SU-DHL-6 (cell line): ENCODE results near the gene KLHL40.

ENCODE experiments used
- H2AFZ ChIP-seq: fragments of 200-600 bp; sonication (generic); 2 replicates; pipeline ENCODE4 v1.6.1; 2014; ENCODE audit warnings: low read depth, mild to moderate bottlenecking, moderate library complexity, mixed read lengths, antibody characterized with exemption, low read length; ENCODE audit not compliant: severe bottlenecking
- H3F3A ChIP-seq: fragments of 200-600 bp; shearing (Covaris generic); 2 replicates; pipeline ENCODE4 v1.6.0; 2016; ENCODE audit warnings: antibody characterized with exemption, mild to moderate bottlenecking; ENCODE audit not compliant: insufficient read depth
- H3K27ac ChIP-seq: fragments of 200-600 bp; sonication (generic); 2 replicates; pipeline ENCODE4 v1.5.1; 2016; ENCODE audit warnings: low read depth, mild to moderate bottlenecking, low read length, moderate library complexity, mixed read lengths
- H3K27me3 ChIP-seq: fragments of 200-600 bp; sonication (generic), shearing (Covaris generic); 2 replicates; pipeline ENCODE4 v1.6.0; 2014; ENCODE audit warnings: mild to moderate bottlenecking, low read length
- H3K36me3 ChIP-seq: fragments of 200-600 bp; sonication (generic); 2 replicates; pipeline ENCODE4 v1.6.1; 2014; ENCODE audit warnings: mild to moderate bottlenecking, low read length, mixed read lengths
- H3K4me2 ChIP-seq: fragments of 300-600, 200-600 bp; shearing (Covaris generic), sonication (generic); 2 replicates; pipeline ENCODE4 v1.6.0; 2014; ENCODE audit warnings: low read length, low read depth, mild to moderate bottlenecking; ENCODE audit not compliant: poor library complexity, severe bottlenecking
- H3K4me3 ChIP-seq: fragments of 200-600 bp; sonication (generic); 2 replicates; pipeline ENCODE4 v1.5.1; 2014; ENCODE audit warnings: antibody characterized with exemption, low read length, mild to moderate bottlenecking, mixed read lengths; ENCODE audit not compliant: insufficient read depth, poor library complexity, severe bottlenecking
- H3K79me2 ChIP-seq: fragments of 200-600 bp; sonication (generic); 2 replicates; pipeline ENCODE4 v1.6.1; 2014; ENCODE audit warnings: mild to moderate bottlenecking, low read length, moderate library complexity; ENCODE audit not compliant: insufficient read depth
- H3K9ac ChIP-seq: fragments of 200-600 bp; sonication (generic); 2 replicates; pipeline ENCODE4 v1.7.0; 2014; ENCODE audit warnings: mild to moderate bottlenecking, low read length
- H3K9me2 ChIP-seq: fragments of 200-600 bp; sonication (generic); replicated peaks from 2 replicates; pipeline ENCODE4 v1.6.1; 2014; ENCODE audit warnings: low read length; ENCODE audit not compliant: insufficient read depth
- H3K9me3 ChIP-seq: fragments of 200-600 bp; sonication (generic); 2 replicates; pipeline ENCODE4 v1.6.1; 2014; ENCODE audit warnings: low read length, mixed read lengths; ENCODE audit not compliant: insufficient read depth
- H4K20me1 ChIP-seq: fragments of 200-600 bp; sonication (generic); 2 replicates; pipeline ENCODE4 v1.6.1; 2014; ENCODE audit warnings: low read depth, mild to moderate bottlenecking, antibody characterized with exemption, low read length, moderate library complexity, mixed read lengths
- CTCF ChIP-seq: fragments of 200-600 bp; sonication (generic); IDR thresholded peaks from one replicate; pipeline ENCODE4 v1.5.1; 2017; ENCODE audit warnings: antibody characterized with exemption, mild to moderate bottlenecking, low read length, moderate library complexity; ENCODE audit not compliant: insufficient read depth, poor library complexity, severe bottlenecking
- EZH2phosphoT487 ChIP-seq: fragments of 200-600 bp; sonication (generic), shearing (Covaris generic); conservative IDR thresholded peaks from 2 replicates; pipeline ENCODE4 v1.6.1; 2018; ENCODE audit warnings: mild to moderate bottlenecking, antibody characterized with exemption, low read length, moderate library complexity, mixed read lengths

Gene KLHL40

GRCh38 chr3:42709621-42710020 lies 24.3 kb downstream of the KLHL40 start:
- Histone ChIP-seq H3K79me2 (no peaks in the 10 kb centered on the region), H3K4me3 (no peak overlapping the region), H3K27me3 (no peaks in the 10 kb centered on the region), H3F3A (no peaks in the 10 kb centered on the region), H3K4me2 (no peak overlapping the region), H3K27ac (no peak overlapping the region), H3K9ac (no peak overlapping the region), H4K20me1 (no peaks in the 10 kb centered on the region), H3K9me3 (no peaks in the 10 kb centered on the region), H3K36me3 (no peaks in the 10 kb centered on the region), H2AFZ (no peak overlapping the region), H3K9me2 (no peaks in the 10 kb centered on the region)
- TF ChIP-seq CTCF (no peak), EZH2phosphoT487 (no peak)

- TF ChIP-seq CTCF, result no peak
- no peak for TF ChIP-seq EZH2phosphoT487
- Histone ChIP-seq H3K79me2 (no peaks in the 10 kb centered on the region), H3F3A (no peaks in the 10 kb centered on the region)
These were observed 25.1 kb downstream of the KLHL40 start for GRCh38 chr3:42710323-42711021.

GRCh38 chr3:42711491-42712343 lies 26.4 kb downstream of the KLHL40 start:
- no peak overlapping the region for H3K9ac ChIP-seq
- H3K27me3 ChIP-seq, result no peaks in the 10 kb centered on the region
- H2AFZ ChIP-seq, result no peak overlapping the region
- no peak for TF ChIP-seq EZH2phosphoT487
- TF ChIP-seq CTCF, result no peak
- H3K27ac ChIP-seq, result no peak overlapping the region
- H3K36me3 ChIP-seq, result no peaks in the 10 kb centered on the region
- H3K4me3 ChIP-seq, result no peak overlapping the region
- H3F3A ChIP-seq, result no peaks in the 10 kb centered on the region
- no peaks in the 10 kb centered on the region for H3K79me2 ChIP-seq
- no peak overlapping the region for H3K4me2 ChIP-seq
- no peaks in the 10 kb centered on the region for H4K20me1 ChIP-seq
- H3K9me3 ChIP-seq, result no peaks in the 10 kb centered on the region
- no peaks in the 10 kb centered on the region for H3K9me2 ChIP-seq

More at GRCh38 chr3:42710323-42711021, 25.1 kb downstream of the KLHL40 start:
- H3K9me2 ChIP-seq, result no peaks in the 10 kb centered on the region
- no peak overlapping the region for H3K27ac ChIP-seq
- H2AFZ ChIP-seq, result no peak overlapping the region
- H3K27me3 ChIP-seq, result no peaks in the 10 kb centered on the region
- H4K20me1 ChIP-seq, result no peaks in the 10 kb centered on the region
- no peak overlapping the region for H3K4me2 ChIP-seq
- H3K9ac ChIP-seq, result no peak overlapping the region
- H3K9me3 ChIP-seq, result no peaks in the 10 kb centered on the region
- no peaks in the 10 kb centered on the region for H3K36me3 ChIP-seq
- no peak overlapping the region for H3K4me3 ChIP-seq
